SK-N-SH treated with all-trans-retinoic acid at 6 μM for 48 hours (cell line): ENCODE measurements around the gene MYADM.

Experiments
- ATAC-seq: fragments of 200-7000 bp; cut with Tn5 transposase; 3 replicates; pipeline ENCODE4 v1.9.1; 2020; ENCODE audit warnings: mild to moderate bottlenecking, moderate library complexity
- ARNTL ChIP-seq: fragments of 450-650 bp; formaldehyde crosslinking; IDR thresholded peaks from 2 replicates; pipeline ENCODE4 v1.5.0; 2020; ENCODE audit warnings: low read depth, mild to moderate bottlenecking, moderate library complexity, borderline replicate concordance
- BACH2 ChIP-seq: fragments of 250-450 bp; sonication (Bioruptor Pico); IDR thresholded peaks from 2 replicates; pipeline ENCODE4 v1.9.0; 2021; ENCODE audit warnings: mild to moderate bottlenecking, borderline replicate concordance
- ESRRG ChIP-seq: fragments of 250-450 bp; sonication (Bioruptor Pico); IDR thresholded peaks from 2 replicates; pipeline ENCODE4 v1.6.1; 2021; ENCODE audit warnings: mild to moderate bottlenecking
- GLIS3 ChIP-seq: fragments of 250-450 bp; sonication (Bioruptor Pico); IDR thresholded peaks from 2 replicates; pipeline ENCODE4 v1.5.0; 2020; ENCODE audit warnings: mild to moderate bottlenecking, moderate library complexity
- ISL1 ChIP-seq: fragments of 250-450 bp; sonication (Bioruptor Pico); IDR thresholded peaks from 2 replicates; pipeline ENCODE4 v2.1.2; 2022; ENCODE audit warnings: mild to moderate bottlenecking, moderate library complexity
- OSR1 ChIP-seq: fragments of 250-450 bp; sonication (Bioruptor Pico); IDR thresholded peaks from 2 replicates; pipeline ENCODE4 v1.8.0; 2022; ENCODE audit warnings: moderate library complexity, mild to moderate bottlenecking, inconsistent platforms
- PPARA ChIP-seq: fragments of 250-450 bp; sonication (Bioruptor Pico); IDR thresholded peaks from 2 replicates; pipeline ENCODE4 v1.5.0; 2020; ENCODE audit warnings: mild to moderate bottlenecking, borderline replicate concordance
- RARB ChIP-seq: fragments of 250-450 bp; sonication (Bioruptor Pico); IDR thresholded peaks from 2 replicates; pipeline ENCODE4 v1.8.0; 2021; ENCODE audit warnings: mild to moderate bottlenecking, moderate library complexity
- SNAI2 ChIP-seq: fragments of 250-450 bp; sonication (Bioruptor Pico); IDR thresholded peaks from 2 replicates; pipeline ENCODE4 v1.5.0; 2020; ENCODE audit warnings: mild to moderate bottlenecking, moderate library complexity
- TCF4 ChIP-seq: fragments of 250-450 bp; sonication (Bioruptor Pico); IDR thresholded peaks from 2 replicates; pipeline ENCODE4 v1.8.0; 2021; ENCODE audit warnings: mild to moderate bottlenecking, moderate library complexity, borderline replicate concordance
- TOX ChIP-seq: fragments of 250-450 bp; sonication (Bioruptor Pico); IDR thresholded peaks from 2 replicates; pipeline ENCODE4 v1.8.0; 2021; ENCODE audit warnings: mild to moderate bottlenecking, moderate library complexity, borderline replicate concordance
- ZC3H10 ChIP-seq: fragments of 250-450 bp; sonication (Bioruptor Pico); IDR thresholded peaks from 2 replicates; pipeline ENCODE4 v1.5.1; 2021; ENCODE audit warnings: mild to moderate bottlenecking, moderate library complexity
- ZFP3 ChIP-seq: fragments of 250-450 bp; sonication (Bioruptor Pico); IDR thresholded peaks from 2 replicates; pipeline ENCODE4 v1.5.0; 2020; ENCODE audit warnings: mild to moderate bottlenecking, moderate library complexity
- ZFP30 ChIP-seq: fragments of 450-650 bp; formaldehyde crosslinking; IDR thresholded peaks from 2 replicates; pipeline ENCODE4 v1.5.0; 2022; ENCODE audit warnings: mild to moderate bottlenecking, moderate library complexity
- ZNF70 ChIP-seq: fragments of 450-650 bp; formaldehyde crosslinking; IDR thresholded peaks from 2 replicates; pipeline ENCODE4 v1.5.0; 2020; ENCODE audit warnings: mild to moderate bottlenecking, moderate library complexity
- ZNF8 ChIP-seq: fragments of 450-650 bp; formaldehyde crosslinking; IDR thresholded peaks from 2 replicates; pipeline ENCODE4 v1.5.0; 2020; ENCODE audit warnings: mild to moderate bottlenecking, moderate library complexity
- TF ChIP-seq, protein P1 (sequence below): fragments of 250-450 bp; sonication (Bioruptor Pico); IDR thresholded peaks from 2 replicates; pipeline ENCODE4 v1.5.1; 2020; ENCODE audit warnings: low read depth, mild to moderate bottlenecking, moderate library complexity
- TF ChIP-seq, protein P2 (sequence below): fragments of 250-450 bp; sonication (Bioruptor Pico); IDR thresholded peaks from 2 replicates; pipeline ENCODE4 v1.5.1; 2021; ENCODE audit warnings: mild to moderate bottlenecking, moderate library complexity
- TF ChIP-seq, protein P3 (sequence below): fragments of 250-450 bp; sonication (Bioruptor Pico); IDR thresholded peaks from 2 replicates; pipeline ENCODE4 v1.5.0; 2020; ENCODE audit warnings: mild to moderate bottlenecking, moderate library complexity
- TF ChIP-seq, protein P4 (sequence below): fragments of 250-450 bp; sonication (Bioruptor Pico); IDR thresholded peaks from 2 replicates; pipeline ENCODE4 v1.8.0; 2021; ENCODE audit warnings: low read depth, mild to moderate bottlenecking, moderate library complexity, borderline replicate concordance
- TF ChIP-seq, protein P5 (sequence below): fragments of 250-450 bp; sonication (Bioruptor Pico); IDR thresholded peaks from 2 replicates; pipeline ENCODE4 v1.8.0; 2020; ENCODE audit warnings: mild to moderate bottlenecking, moderate library complexity, borderline replicate concordance

The MYADM gene

DNA sequence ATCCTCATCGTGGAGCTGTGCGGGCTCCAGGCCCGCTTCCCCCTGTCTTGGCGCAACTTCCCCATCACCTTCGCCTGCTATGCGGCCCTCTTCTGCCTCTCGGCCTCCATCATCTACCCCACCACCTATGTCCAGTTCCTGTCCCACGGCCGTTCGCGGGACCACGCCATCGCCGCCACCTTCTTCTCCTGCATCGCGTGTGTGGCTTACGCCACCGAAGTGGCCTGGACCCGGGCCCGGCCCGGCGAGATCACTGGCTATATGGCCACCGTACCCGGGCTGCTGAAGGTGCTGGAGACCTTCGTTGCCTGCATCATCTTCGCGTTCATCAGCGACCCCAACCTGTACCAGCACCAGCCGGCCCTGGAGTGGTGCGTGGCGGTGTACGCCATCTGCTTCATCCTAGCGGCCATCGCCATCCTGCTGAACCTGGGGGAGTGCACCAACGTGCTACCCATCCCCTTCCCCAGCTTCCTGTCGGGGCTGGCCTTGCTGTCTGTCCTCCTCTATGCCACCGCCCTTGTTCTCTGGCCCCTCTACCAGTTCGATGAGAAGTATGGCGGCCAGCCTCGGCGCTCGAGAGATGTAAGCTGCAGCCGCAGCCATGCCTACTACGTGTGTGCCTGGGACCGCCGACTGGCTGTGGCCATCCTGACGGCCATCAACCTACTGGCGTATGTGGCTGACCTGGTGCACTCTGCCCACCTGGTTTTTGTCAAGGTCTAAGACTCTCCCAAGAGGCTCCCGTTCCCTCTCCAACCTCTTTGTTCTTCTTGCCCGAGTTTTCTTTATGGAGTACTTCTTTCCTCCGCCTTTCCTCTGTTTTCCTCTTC is 6.3 kb downstream of the MYADM start:
- no peak for ATAC-seq
- TF ChIP-seq PPARA (CRISPR knock-in tag) (no peak), TCF4 (CRISPR knock-in tag) (no peak), GLIS3 (no peak), ZFP30 (CRISPR knock-in tag) (no peak), BACH2 (CRISPR knock-in tag) (no peak), ZNF8 (no peak), ISL1 (CRISPR knock-in tag) (no peak), TOX (CRISPR knock-in tag) (no peak), ZFP3 (CRISPR knock-in tag) (no peak), OSR1 (no peak), RARB (CRISPR knock-in tag) (no peak), ARNTL (CRISPR knock-in tag) (no peak), SNAI2 (CRISPR knock-in tag) (no peak), ESRRG (CRISPR knock-in tag) (no peak)
- TF ChIP-seq, protein P1, sequence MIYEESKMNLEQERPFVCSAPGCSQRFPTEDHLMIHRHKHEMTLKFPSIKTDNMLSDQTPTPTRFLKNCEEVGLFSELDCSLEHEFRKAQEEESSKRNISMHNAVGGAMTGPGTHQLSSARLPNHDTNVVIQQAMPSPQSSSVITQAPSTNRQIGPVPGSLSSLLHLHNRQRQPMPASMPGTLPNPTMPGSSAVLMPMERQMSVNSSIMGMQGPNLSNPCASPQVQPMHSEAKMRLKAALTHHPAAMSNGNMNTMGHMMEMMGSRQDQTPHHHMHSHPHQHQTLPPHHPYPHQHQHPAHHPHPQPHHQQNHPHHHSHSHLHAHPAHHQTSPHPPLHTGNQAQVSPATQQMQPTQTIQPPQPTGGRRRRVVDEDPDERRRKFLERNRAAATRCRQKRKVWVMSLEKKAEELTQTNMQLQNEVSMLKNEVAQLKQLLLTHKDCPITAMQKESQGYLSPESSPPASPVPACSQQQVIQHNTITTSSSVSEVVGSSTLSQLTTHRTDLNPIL (CRISPR knock-in tag): no peak
- TF ChIP-seq, protein P2, sequence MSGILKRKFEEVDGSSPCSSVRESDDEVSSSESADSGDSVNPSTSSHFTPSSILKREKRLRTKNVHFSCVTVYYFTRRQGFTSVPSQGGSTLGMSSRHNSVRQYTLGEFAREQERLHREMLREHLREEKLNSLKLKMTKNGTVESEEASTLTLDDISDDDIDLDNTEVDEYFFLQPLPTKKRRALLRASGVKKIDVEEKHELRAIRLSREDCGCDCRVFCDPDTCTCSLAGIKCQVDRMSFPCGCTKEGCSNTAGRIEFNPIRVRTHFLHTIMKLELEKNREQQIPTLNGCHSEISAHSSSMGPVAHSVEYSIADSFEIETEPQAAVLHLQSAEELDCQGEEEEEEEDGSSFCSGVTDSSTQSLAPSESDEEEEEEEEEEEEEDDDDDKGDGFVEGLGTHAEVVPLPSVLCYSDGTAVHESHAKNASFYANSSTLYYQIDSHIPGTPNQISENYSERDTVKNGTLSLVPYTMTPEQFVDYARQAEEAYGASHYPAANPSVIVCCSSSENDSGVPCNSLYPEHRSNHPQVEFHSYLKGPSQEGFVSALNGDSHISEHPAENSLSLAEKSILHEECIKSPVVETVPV (CRISPR knock-in tag): no peak
- TF ChIP-seq, protein P3, sequence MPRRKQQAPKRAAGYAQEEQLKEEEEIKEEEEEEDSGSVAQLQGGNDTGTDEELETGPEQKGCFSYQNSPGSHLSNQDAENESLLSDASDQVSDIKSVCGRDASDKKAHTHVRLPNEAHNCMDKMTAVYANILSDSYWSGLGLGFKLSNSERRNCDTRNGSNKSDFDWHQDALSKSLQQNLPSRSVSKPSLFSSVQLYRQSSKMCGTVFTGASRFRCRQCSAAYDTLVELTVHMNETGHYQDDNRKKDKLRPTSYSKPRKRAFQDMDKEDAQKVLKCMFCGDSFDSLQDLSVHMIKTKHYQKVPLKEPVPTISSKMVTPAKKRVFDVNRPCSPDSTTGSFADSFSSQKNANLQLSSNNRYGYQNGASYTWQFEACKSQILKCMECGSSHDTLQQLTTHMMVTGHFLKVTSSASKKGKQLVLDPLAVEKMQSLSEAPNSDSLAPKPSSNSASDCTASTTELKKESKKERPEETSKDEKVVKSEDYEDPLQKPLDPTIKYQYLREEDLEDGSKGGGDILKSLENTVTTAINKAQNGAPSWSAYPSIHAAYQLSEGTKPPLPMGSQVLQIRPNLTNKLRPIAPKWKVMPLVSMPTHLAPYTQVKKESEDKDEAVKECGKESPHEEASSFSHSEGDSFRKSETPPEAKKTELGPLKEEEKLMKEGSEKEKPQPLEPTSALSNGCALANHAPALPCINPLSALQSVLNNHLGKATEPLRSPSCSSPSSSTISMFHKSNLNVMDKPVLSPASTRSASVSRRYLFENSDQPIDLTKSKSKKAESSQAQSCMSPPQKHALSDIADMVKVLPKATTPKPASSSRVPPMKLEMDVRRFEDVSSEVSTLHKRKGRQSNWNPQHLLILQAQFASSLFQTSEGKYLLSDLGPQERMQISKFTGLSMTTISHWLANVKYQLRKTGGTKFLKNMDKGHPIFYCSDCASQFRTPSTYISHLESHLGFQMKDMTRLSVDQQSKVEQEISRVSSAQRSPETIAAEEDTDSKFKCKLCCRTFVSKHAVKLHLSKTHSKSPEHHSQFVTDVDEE (CRISPR knock-in tag): no peak

DNA sequence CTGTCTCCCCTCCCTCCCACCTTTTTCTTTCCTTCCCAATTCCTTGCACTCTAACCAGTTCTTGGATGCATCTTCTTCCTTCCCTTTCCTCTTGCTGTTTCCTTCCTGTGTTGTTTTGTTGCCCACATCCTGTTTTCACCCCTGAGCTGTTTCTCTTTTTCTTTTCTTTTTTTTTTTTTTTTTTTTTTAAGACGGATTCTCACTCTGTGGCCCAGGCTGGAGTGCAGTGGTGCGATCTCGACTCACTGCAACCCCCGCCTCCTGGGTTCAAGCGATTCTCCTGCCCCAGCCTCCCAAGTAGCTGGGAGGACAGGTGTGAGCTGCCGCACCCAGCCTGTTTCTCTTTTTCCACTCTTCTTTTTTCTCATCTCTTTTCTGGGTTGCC is 6.9 kb downstream of the MYADM start:
- ATAC-seq: no peak

DNA sequence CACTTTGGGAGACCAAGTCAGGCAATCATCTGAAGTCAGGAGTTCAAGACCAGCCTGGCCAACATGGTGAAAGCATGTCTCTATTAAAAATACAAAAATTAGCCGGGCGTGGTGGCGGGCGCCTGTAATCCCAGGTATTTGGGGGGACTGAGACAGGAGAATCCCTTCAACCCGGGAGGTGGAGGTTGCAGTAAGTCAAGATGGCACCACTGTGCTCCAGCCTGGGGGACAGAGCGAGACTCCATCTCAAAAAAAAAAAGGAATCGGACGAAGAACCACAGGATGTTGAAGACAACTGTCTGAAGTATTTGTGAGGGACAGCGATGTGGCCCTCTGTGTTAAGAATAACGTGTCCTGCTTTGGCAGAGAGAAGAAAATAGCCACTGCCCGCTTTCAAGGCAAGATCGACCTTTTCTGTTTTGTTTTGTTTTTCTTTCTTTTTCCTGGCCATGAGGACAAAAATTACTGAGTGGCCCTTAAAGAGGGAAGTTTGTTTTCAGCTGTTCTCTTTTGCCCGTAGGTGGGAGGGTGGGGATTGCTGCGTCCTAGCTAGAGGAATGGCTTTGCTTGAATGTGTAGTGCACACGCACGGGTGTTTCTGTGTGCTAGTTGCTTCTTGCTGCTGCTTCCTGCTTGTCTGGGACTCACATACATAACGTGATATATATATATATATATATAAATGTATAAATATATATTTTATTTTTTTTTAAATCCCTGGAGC is 8.1 kb downstream of the MYADM start:
- ATAC-seq: no peak
- no peak for TF ChIP-seq GLIS3
- TF ChIP-seq ZC3H10: no peak
- no peak for TF ChIP-seq RARB (CRISPR knock-in tag)
- TF ChIP-seq ZNF70 (CRISPR knock-in tag): no peak
- TF ChIP-seq OSR1: no peak
- TF ChIP-seq, protein P1 (CRISPR knock-in tag): no peak
- TF ChIP-seq, protein P4, sequence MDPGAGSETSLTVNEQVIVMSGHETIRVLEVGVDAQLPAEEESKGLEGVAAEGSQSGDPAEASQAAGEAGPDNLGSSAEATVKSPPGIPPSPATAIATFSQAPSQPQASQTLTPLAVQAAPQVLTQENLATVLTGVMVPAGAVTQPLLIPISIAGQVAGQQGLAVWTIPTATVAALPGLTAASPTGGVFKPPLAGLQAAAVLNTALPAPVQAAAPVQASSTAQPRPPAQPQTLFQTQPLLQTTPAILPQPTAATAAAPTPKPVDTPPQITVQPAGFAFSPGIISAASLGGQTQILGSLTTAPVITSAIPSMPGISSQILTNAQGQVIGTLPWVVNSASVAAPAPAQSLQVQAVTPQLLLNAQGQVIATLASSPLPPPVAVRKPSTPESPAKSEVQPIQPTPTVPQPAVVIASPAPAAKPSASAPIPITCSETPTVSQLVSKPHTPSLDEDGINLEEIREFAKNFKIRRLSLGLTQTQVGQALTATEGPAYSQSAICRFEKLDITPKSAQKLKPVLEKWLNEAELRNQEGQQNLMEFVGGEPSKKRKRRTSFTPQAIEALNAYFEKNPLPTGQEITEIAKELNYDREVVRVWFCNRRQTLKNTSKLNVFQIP: no peak
- TF ChIP-seq, protein P5, sequence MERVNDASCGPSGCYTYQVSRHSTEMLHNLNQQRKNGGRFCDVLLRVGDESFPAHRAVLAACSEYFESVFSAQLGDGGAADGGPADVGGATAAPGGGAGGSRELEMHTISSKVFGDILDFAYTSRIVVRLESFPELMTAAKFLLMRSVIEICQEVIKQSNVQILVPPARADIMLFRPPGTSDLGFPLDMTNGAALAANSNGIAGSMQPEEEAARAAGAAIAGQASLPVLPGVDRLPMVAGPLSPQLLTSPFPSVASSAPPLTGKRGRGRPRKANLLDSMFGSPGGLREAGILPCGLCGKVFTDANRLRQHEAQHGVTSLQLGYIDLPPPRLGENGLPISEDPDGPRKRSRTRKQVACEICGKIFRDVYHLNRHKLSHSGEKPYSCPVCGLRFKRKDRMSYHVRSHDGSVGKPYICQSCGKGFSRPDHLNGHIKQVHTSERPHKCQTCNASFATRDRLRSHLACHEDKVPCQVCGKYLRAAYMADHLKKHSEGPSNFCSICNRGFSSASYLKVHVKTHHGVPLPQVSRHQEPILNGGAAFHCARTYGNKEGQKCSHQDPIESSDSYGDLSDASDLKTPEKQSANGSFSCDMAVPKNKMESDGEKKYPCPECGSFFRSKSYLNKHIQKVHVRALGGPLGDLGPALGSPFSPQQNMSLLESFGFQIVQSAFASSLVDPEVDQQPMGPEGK (CRISPR knock-in tag): no peak
- no peak for TF ChIP-seq ZNF8
- TF ChIP-seq ZFP3 (CRISPR knock-in tag): no peak

More for the DNA sequence above, 6.9 kb downstream of the MYADM start:
- no peak for TF ChIP-seq ZC3H10
- TF ChIP-seq, protein P1 (CRISPR knock-in tag): no peak
- TF ChIP-seq, protein P2 (CRISPR knock-in tag): no peak
